Lung microvascular endothelial cell (primary cell): ENCODE measurements around the gene ADGRL1. TPM values are rescaled to one million over a fixed set of nuclear protein-coding genes. Genes with fewer than 3 reads are reported as not detected.
"Not testable (repeated sequence)": the region's sequence is repeated elsewhere in the genome, so short reads cannot be mapped to it uniquely, and the experiment has no call there.

Source experiments
- DNase-seq, 2 donors: peaks; one replicate each; pipeline versions ENCODE4 v3.0.0 to v3.0.0-alpha.2; 2010; ENCODE audit warnings: low read depth in 2 of 2
- total RNA-seq: library from RNA; depleted of rRNA; stranded (reverse); fragments of >200 nt; gene quantifications from 2 replicates; pipeline ENCODE4 v1.2.1, GENCODE V29; 2014

The ADGRL1 gene
- total RNA-seq, 1 donor from 2014 or later = 5.4 TPM

GRCh38 chr19:14189415-14189814, 16.6 kb downstream of the ADGRL1 start:
- DNase-seq = no peak

GRCh38 chr19:14188086-14188485, 17.9 kb downstream of the ADGRL1 start:
- not testable (repeated sequence) for DNase-seq

- no peak for DNase-seq
These were observed 18.4 kb downstream of the ADGRL1 start for GRCh38 chr19:14187561-14187960.

- DNase-seq = not testable (repeated sequence)
These were observed 19.3 kb downstream of the ADGRL1 start for GRCh38 chr19:14186684-14187083.

GRCh38 chr19:14185691-14186090, 20.3 kb downstream of the ADGRL1 start:
- not testable (repeated sequence) for DNase-seq

GRCh38 chr19:14185158-14185557, 20.8 kb downstream of the ADGRL1 start:
- DNase-seq = no peak

- DNase-seq = no peak
These were observed 22.1 kb downstream of the ADGRL1 start for GRCh38 chr19:14183741-14184350.

GRCh38 chr19:14182476-14182875, 23.5 kb downstream of the ADGRL1 start:
- no peak for DNase-seq

- no peak for DNase-seq
These were observed 24.1 kb downstream of the ADGRL1 start for GRCh38 chr19:14181906-14182305.

GRCh38 chr19:14181199-14181598, 24.8 kb downstream of the ADGRL1 start:
- not testable (repeated sequence) for DNase-seq

- no peak for DNase-seq
These were observed 28.4 kb downstream of the ADGRL1 start for GRCh38 chr19:14177496-14178074.

GRCh38 chr19:14175351-14175792, 30.6 kb downstream of the ADGRL1 start:
- DNase-seq = no peak

- DNase-seq = no peak
These were observed 31.1 kb downstream of the ADGRL1 start for GRCh38 chr19:14174883-14175282.

GRCh38 chr19:14168993-14169392, 37.0 kb downstream of the ADGRL1 start:
- no peak for DNase-seq

- DNase-seq = no peak
These were observed 37.6 kb downstream of the ADGRL1 start for GRCh38 chr19:14168259-14168972.

GRCh38 chr19:14167576-14168138, 38.3 kb downstream of the ADGRL1 start:
- peak in 1 of 2 donors; percentile 24 for DNase-seq

GRCh38 chr19:14166999-14167575, 38.9 kb downstream of the ADGRL1 start:
- peak in 1 of 2 donors; percentile 24 for DNase-seq

- DNase-seq = no peak
These were observed 39.8 kb downstream of the ADGRL1 start for GRCh38 chr19:14165990-14166830.

- no peak for DNase-seq
These were observed 41.1 kb downstream of the ADGRL1 start for GRCh38 chr19:14164724-14165493.

- DNase-seq = no peak
These were observed 41.9 kb downstream of the ADGRL1 start for GRCh38 chr19:14164082-14164481.
